SJSA1 (cell line): ENCODE data around the gene HRAS. TPM values are rescaled to one million over a fixed set of nuclear protein-coding genes. Genes with fewer than 3 reads are reported as not detected.

Experiments used
- DNase-seq, 2 experiments: peaks; one replicate each; pipeline ENCODE4 v3.0.0-alpha.2; 2015 to 2020; ENCODE audit warnings: low spot score in 2 of 2, low read depth in 1 of 2
- H3K27ac ChIP-seq: fragments of 250-450 bp; sonication (Bioruptor Pico); 2 replicates; pipeline ENCODE4 v1.5.1; 2020; ENCODE audit warnings: mild to moderate bottlenecking, moderate library complexity
- H3K27me3 ChIP-seq: fragments of 250-450 bp; sonication (Bioruptor Pico); replicated peaks from 2 replicates; pipeline ENCODE4 v1.5.1; 2020; ENCODE audit warnings: mild to moderate bottlenecking, moderate library complexity
- H3K36me3 ChIP-seq: fragments of 250-450 bp; sonication (Bioruptor Pico); 2 replicates; pipeline ENCODE4 v1.5.1; 2020; ENCODE audit warnings: mild to moderate bottlenecking
- H3K4me1 ChIP-seq: fragments of 250-450 bp; sonication (Bioruptor Pico); replicated peaks from 2 replicates; pipeline ENCODE4 v1.6.1; 2021; ENCODE audit warnings: mild to moderate bottlenecking
- H3K4me3 ChIP-seq: fragments of 250-450 bp; sonication (Bioruptor Pico); 2 replicates; pipeline ENCODE4 v1.5.1; 2020; ENCODE audit warnings: mild to moderate bottlenecking
- H3K9me3 ChIP-seq: fragments of 250-450 bp; sonication (Bioruptor Pico); replicated peaks from 2 replicates; pipeline ENCODE4 v1.5.1; 2020; ENCODE audit warnings: mild to moderate bottlenecking
- total RNA-seq: library from RNA; depleted of rRNA; stranded (reverse); fragments of >200 nt; shearing (Covaris generic); gene quantifications from 2 replicates; pipeline ENCODE4 v1.2.3, GENCODE V29; 2014

Gene HRAS
- total RNA-seq, 1 experiment from 2014 or later = 47.3 TPM

- Histone ChIP-seq H3K4me1 (peaks cover 16% of the 10 kb centered on the region), H3K9me3 (no peaks in the 10 kb centered on the region; the same call in 1 of the 2 replicates), H3K27me3 (no peaks in the 10 kb centered on the region), H3K27ac (no peak overlapping the region), H3K4me3 (no peak overlapping the region), H3K36me3 (peaks cover 11% of the 10 kb centered on the region)
- DNase-seq = no peak
These were observed 2.5 kb upstream of the HRAS start for GRCh38 chr11:537622-538430.

DNA sequence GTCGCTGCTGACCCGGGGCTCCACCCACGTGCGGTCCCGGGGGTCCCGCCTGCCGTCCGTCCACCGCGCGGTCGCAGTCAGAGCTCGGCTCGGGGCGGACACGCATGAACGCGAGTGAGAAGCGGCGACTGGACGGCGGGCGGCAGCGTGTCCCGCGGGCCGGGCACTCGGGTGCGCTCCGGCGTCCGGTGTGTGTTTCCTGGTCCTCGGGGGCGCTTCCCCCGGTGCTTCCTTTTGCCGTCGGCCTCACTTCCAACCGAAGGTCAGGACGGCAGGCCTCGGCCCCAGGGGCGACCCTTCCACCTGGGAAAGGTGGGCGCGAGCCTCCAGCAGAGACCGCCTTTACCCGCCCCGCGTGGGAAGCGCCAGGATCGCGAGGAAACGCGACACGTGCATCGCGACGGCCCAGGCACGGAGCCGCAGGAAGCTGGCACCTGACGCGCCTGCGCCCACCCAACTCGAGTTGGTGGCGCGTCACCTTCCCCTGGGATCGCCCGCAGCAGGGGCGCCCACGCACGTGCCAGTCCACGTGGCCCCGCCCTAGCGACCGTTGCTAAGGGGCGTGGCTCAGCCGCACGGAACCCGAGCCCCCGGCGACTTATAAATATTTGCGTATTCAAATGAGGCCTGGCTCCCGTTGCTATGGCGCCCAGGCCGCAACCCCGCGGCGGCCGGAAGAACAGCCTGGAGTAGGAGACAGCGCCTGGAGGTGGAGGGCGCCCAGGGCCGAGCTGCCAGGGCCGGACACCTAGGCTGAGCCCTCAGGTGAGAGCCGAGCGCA lies 1.7 kb upstream of the HRAS start, which contains the start of gene LRRC56:
Gene LRRC56 (plus strand): TSS at position 687 of the 781 bp plus-strand sequence. CDS start 3,158 bp downstream, outside the sequence.
- H3K9me3 ChIP-seq = no peaks in the 10 kb centered on the region; the same call in 1 of the 2 replicates
- H3K36me3 ChIP-seq = peaks cover 16% of the 10 kb centered on the region
- no peak within 1 kb of the TSS for H3K27ac ChIP-seq
- no peak within 1 kb of the TSS for H3K4me3 ChIP-seq
- peaks cover 16% of the 10 kb centered on the region for H3K4me1 ChIP-seq
- DNase-seq = no peak
- no peaks in the 10 kb centered on the region for H3K27me3 ChIP-seq

GRCh38 chr11:535210-535518 lies 212 bp downstream of the HRAS start:
- Histone ChIP-seq H3K27ac (no peak overlapping the region), H3K4me1 (peaks cover 16% of the 10 kb centered on the region), H3K36me3 (peaks cover 19% of the 10 kb centered on the region), H3K27me3 (no peaks in the 10 kb centered on the region), H3K4me3 (peak overlapping the region; percentile 57), H3K9me3 (no peaks in the 10 kb centered on the region; the same call in 1 of the 2 replicates)
- no peak for DNase-seq

DNA sequence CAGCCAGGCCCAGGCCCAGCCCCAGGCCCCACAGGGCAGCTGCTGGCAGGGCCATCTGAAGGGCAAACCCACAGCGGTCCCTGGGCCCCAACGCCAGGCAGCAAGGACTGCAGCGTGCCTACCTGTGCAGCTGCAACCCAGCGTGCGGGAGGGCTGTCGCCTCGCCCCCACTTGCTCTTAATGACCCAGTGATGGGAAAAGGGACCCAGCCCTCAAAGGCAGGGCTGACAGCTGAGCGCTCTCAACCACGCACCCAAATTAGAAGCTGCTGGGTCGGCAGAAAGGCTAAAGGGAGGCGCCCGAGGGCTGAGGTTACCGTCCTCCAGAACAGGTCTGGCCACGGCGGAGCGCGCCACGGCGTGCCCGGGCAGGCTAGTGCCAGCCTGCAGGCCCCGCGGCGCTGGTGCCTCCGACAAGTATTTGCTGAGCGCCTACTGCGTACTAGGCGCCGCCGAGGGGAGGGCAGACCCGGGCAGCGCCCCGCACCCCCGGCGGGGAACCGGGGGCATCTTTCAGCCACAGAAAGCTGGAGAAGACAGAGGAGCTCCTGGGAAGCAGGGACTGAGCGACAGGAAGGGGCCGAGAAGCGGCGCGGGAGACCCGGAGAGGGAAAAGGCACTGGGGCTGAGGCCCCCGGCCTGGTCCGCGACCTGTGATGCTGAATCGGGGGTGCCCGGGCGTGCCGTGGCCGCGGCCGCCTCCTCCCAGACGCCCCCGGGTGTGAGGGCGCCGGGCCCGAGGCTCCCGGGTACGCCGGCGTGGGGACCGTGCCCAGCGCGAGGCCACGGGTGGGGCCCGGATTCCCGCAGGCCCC lies 773 bp downstream of the HRAS start:
- Histone ChIP-seq H3K4me1 (peaks cover 16% of the 10 kb centered on the region), H3K4me3 (peak overlapping the region; percentile 57), H3K36me3 (peaks cover 19% of the 10 kb centered on the region), H3K27ac (no peak overlapping the region), H3K9me3 (no peaks in the 10 kb centered on the region; the same call in 1 of the 2 replicates), H3K27me3 (no peaks in the 10 kb centered on the region)
- DNase-seq = peak; percentile 17 to 26

DNA sequence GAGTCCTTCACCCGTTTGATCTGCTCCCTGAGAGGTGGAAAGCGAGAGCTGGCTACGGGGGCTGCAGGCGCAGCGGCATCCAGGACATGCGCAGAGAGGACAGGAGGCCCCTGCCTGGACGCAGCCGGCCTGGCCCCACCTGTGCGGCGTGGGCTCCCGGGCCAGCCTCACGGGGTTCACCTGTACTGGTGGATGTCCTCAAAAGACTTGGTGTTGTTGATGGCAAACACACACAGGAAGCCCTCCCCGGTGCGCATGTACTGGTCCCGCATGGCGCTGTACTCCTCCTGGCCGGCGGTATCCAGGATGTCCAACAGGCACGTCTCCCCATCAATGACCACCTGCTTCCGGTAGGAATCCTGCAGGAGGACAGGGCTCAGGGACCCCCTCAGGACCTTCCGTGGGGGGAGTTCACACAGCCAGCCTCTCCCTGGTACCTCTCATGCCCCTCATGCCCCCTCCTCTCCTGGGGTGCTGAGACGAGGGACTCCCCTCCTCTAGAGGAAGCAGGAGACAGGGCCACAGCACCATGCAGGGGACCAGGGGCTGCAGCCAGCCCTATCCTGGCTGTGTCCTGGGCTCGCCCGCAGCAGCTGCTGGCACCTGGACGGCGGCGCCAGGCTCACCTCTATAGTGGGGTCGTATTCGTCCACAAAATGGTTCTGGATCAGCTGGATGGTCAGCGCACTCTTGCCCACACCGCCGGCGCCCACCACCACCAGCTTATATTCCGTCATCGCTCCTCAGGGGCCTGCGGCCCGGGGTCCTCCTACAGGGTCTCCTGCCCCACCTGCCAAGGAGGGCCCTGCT lies 1.6 kb downstream of the HRAS start:
- Histone ChIP-seq H3K4me3 (peak overlapping the region; percentile 57), H3K27me3 (no peaks in the 10 kb centered on the region), H3K27ac (no peak overlapping the region), H3K4me1 (peaks cover 16% of the 10 kb centered on the region), H3K9me3 (no peaks in the 10 kb centered on the region; the same call in 1 of the 2 replicates), H3K36me3 (peaks cover 19% of the 10 kb centered on the region)
- DNase-seq = no peak

GRCh38 chr11:532986-533585 lies 2.3 kb downstream of the HRAS start:
- Histone ChIP-seq H3K4me3 (no peak overlapping the region), H3K36me3 (peaks cover 19% of the 10 kb centered on the region), H3K27ac (no peak overlapping the region)

GRCh38 chr11:532527-532985 lies 2.8 kb downstream of the HRAS start:
- no peak for DNase-seq
- peaks cover 19% of the 10 kb centered on the region for H3K36me3 ChIP-seq
- no peak overlapping the region for H3K4me3 ChIP-seq
- H3K4me1 ChIP-seq = peaks cover 15% of the 10 kb centered on the region
- no peaks in the 10 kb centered on the region for H3K27me3 ChIP-seq
- no peak overlapping the region for H3K27ac ChIP-seq
- no peaks in the 10 kb centered on the region; the same call in 1 of the 2 replicates for H3K9me3 ChIP-seq

More at GRCh38 chr11:532986-533585, 2.3 kb downstream of the HRAS start:
- no peak for DNase-seq
- Histone ChIP-seq H3K4me1 (peaks cover 16% of the 10 kb centered on the region), H3K9me3 (no peaks in the 10 kb centered on the region; the same call in 1 of the 2 replicates), H3K27me3 (no peaks in the 10 kb centered on the region)

GRCh38 chr11:531919-532526 lies 3.4 kb downstream of the HRAS start:
- no peaks in the 10 kb centered on the region for H3K27me3 ChIP-seq
- peaks cover 10% of the 10 kb centered on the region for H3K4me1 ChIP-seq
- no peaks in the 10 kb centered on the region; the same call in 1 of the 2 replicates for H3K9me3 ChIP-seq
- H3K4me3 ChIP-seq = no peak overlapping the region
- peaks cover 19% of the 10 kb centered on the region for H3K36me3 ChIP-seq
- no peak overlapping the region for H3K27ac ChIP-seq
- DNase-seq = no peak

GRCh38 chr11:530960-531831 lies 4.2 kb downstream of the HRAS start:
- DNase-seq = no peak
- no peak overlapping the region for H3K27ac ChIP-seq
- no peaks in the 10 kb centered on the region for H3K9me3 ChIP-seq
- H3K27me3 ChIP-seq = no peaks in the 10 kb centered on the region
- peaks cover 9% of the 10 kb centered on the region for H3K4me1 ChIP-seq
- peaks cover 19% of the 10 kb centered on the region for H3K36me3 ChIP-seq
- H3K4me3 ChIP-seq = no peak overlapping the region

- Histone ChIP-seq H3K9me3 (no peaks in the 10 kb centered on the region), H3K36me3 (peaks cover 19% of the 10 kb centered on the region), H3K4me1 (peaks cover 5% of the 10 kb centered on the region), H3K27ac (no peak overlapping the region), H3K27me3 (no peaks in the 10 kb centered on the region), H3K4me3 (no peak overlapping the region)
- no peak for DNase-seq
These were observed 5.5 kb downstream of the HRAS start for GRCh38 chr11:529728-530411.
